HepG2 (cell line): Measurements from ENCODE around the gene TBC1D1. TPM values are rescaled to one million over a fixed set of nuclear protein-coding genes. Genes with fewer than 3 reads are reported as not detected.

Source experiments
- ATF3 ChIP-seq: sonication (generic); formaldehyde crosslinking; IDR thresholded peaks from 2 replicates; pipeline ENCODE4 v1.4.0; 2020; ENCODE audit warnings: missing genetic modification reagents
- FOXJ3 ChIP-seq: sonication (generic); formaldehyde crosslinking; IDR thresholded peaks from 2 replicates; pipeline ENCODE4 v1.4.0; 2020; ENCODE audit warnings: missing genetic modification reagents, mild to moderate bottlenecking, borderline replicate concordance
- HES4 ChIP-seq: sonication (generic); formaldehyde crosslinking; IDR thresholded peaks from 2 replicates; pipeline ENCODE4 v1.9.0; 2021; ENCODE audit warnings: mild to moderate bottlenecking, missing genetic modification reagents, borderline replicate concordance
- PATZ1 ChIP-seq: sonication (generic); formaldehyde crosslinking; IDR thresholded peaks from 2 replicates; pipeline ENCODE4 v1.4.0; 2020; ENCODE audit warnings: missing genetic modification reagents
- ZNF143 ChIP-seq: sonication (generic); formaldehyde crosslinking; IDR thresholded peaks from 2 replicates; pipeline ENCODE4 v1.4.0; 2020; ENCODE audit warnings: missing genetic modification reagents
- ZNF503 ChIP-seq: sonication (generic); formaldehyde crosslinking; IDR thresholded peaks from 2 replicates; pipeline ENCODE4 v1.4.0; 2020; ENCODE audit warnings: missing genetic modification reagents
- polyA plus RNA-seq, 8 experiments: library from polyadenylated mRNA; depleted of rRNA in 3 of 8; stranded (reverse) in 7 of 8; unstranded in 1 of 8; fragments of >200 nt; fragmentation: Illumina TruSeq in 4 of 8; extraction: Trizol in 4 of 8; gene quantifications; 2 replicates each; pipeline versions ENCODE4 v1.2.1 to v1.2.3, GENCODE V29; 2011 to 2016; ENCODE audit warnings: low read depth in 4 of 8, missing spikeins in 1 of 8, mixed read lengths in 1 of 8; ENCODE audit not compliant: insufficient read depth in 1 of 8
- total RNA-seq, 5 experiments: library from RNA; depleted of rRNA; stranded (reverse); fragments of >200 nt; fragmentation: Illumina TruSeq; extraction: Trizol; gene quantifications; 2 replicates each; pipeline ENCODE4 v1.2.3, GENCODE V29; 2016; ENCODE audit warnings: low read depth in 1 of 5

The TBC1D1 gene
- total and polyA plus RNA-seq, 2 of the 13 experiments (the other 11 are each of a cell fraction or from before 2014, with no cell fraction given): 37.3 to 62.8 TPM

GRCh38 chr4:38075370-38076152 lies 184.7 kb downstream of the TBC1D1 start (continued):
- TF ChIP-seq PATZ1: peak; percentile 64; the same call in 1 of the 2 replicates
- 0 out of 2 replicates have a peak, but pooled peaks have one; percentile 26 for TF ChIP-seq ZNF503
- no peak for TF ChIP-seq ATF3 (CRISPR knock-in tag)
- TF ChIP-seq FOXJ3 (CRISPR knock-in tag): 0 out of 2 replicates have a peak, but pooled peaks have one; percentile 41
- TF ChIP-seq HES4 (CRISPR knock-in tag): no peak
- TF ChIP-seq ZNF143: no peak
